ENCODE measurements around the gene ALS2.
A peak's percentile ranks its signal among the peaks of the same experiment; 100 is the strongest.

Gene ALS2

GRCh38 chr2:201715459-201715858, 65.3 kb downstream of the ALS2 start:
- TF ChIP-seq CTCF (conservative IDR thresholded peaks at IDR 0.05): peak; percentile 55
- H3K27ac ChIP-seq: no peak overlapping the region

GRCh38 chr2:201712726-201713125, 68.0 kb downstream of the ALS2 start:
- TF ChIP-seq CTCF (conservative IDR thresholded peaks at IDR 0.05): no peak
- H3K27ac ChIP-seq: no peak overlapping the region

- no peak overlapping the region for H3K27ac ChIP-seq
- no peak for TF ChIP-seq CTCF (conservative IDR thresholded peaks at IDR 0.05)
Measured at GRCh38 chr2:201709747-201710146, 71.0 kb downstream of the ALS2 start.

GRCh38 chr2:201709049-201709448, 71.7 kb downstream of the ALS2 start:
- no peak overlapping the region for H3K27ac ChIP-seq
- TF ChIP-seq CTCF (conservative IDR thresholded peaks at IDR 0.05): no peak

GRCh38 chr2:201707753-201708152, 73.0 kb downstream of the ALS2 start:
- peak; percentile 56 for TF ChIP-seq CTCF (conservative IDR thresholded peaks at IDR 0.05)
- no peak overlapping the region for H3K27ac ChIP-seq

GRCh38 chr2:201707142-201707541, 73.6 kb downstream of the ALS2 start:
- TF ChIP-seq CTCF (conservative IDR thresholded peaks at IDR 0.05): no peak
- H3K27ac ChIP-seq: no peak overlapping the region

- no peak overlapping the region for H3K27ac ChIP-seq
- no peak for TF ChIP-seq CTCF (conservative IDR thresholded peaks at IDR 0.05)
Measured at GRCh38 chr2:201704536-201704935, 76.2 kb downstream of the ALS2 start.

- no peak for TF ChIP-seq CTCF (conservative IDR thresholded peaks at IDR 0.05)
- H3K27ac ChIP-seq: no peak overlapping the region
Measured at GRCh38 chr2:201701646-201702045, 79.1 kb downstream of the ALS2 start.

Data from VCaP (cell line).